SJCRH30 (cell line): Measurements from ENCODE around the gene NFYC. TPM values are rescaled to one million over a fixed set of nuclear protein-coding genes. Genes with fewer than 3 reads are reported as not detected.
A peak's percentile ranks its signal among the peaks of the same experiment; 100 is the strongest.

ENCODE experiments used
- DNase-seq, 2 experiments: peaks; one replicate each; pipeline ENCODE4 v3.0.0-alpha.2; 2015 to 2020
- H3K27ac ChIP-seq: fragments of 250-450 bp; sonication (Bioruptor Pico); 2 replicates; pipeline ENCODE4 v1.5.1; 2020; ENCODE audit warnings: mild to moderate bottlenecking, moderate library complexity
- H3K27me3 ChIP-seq: fragments of 250-450 bp; sonication (Bioruptor Pico); 2 replicates; pipeline ENCODE4 v1.5.1; 2020; ENCODE audit warnings: mild to moderate bottlenecking, moderate library complexity
- H3K36me3 ChIP-seq: fragments of 250-450 bp; sonication (Bioruptor Pico); 2 replicates; pipeline ENCODE4 v1.5.1; 2020; ENCODE audit warnings: mild to moderate bottlenecking, moderate library complexity
- H3K4me1 ChIP-seq: fragments of 250-450 bp; sonication (Bioruptor Pico); 2 replicates; pipeline ENCODE4 v1.5.1; 2020; ENCODE audit warnings: mild to moderate bottlenecking, moderate library complexity
- H3K4me3 ChIP-seq: fragments of 250-450 bp; sonication (Bioruptor Pico); 2 replicates; pipeline ENCODE4 v1.5.1; 2020; ENCODE audit warnings: mild to moderate bottlenecking, moderate library complexity
- H3K9me3 ChIP-seq: fragments of 250-450 bp; sonication (Bioruptor Pico); replicated peaks from 2 replicates; pipeline ENCODE4 v1.5.1; 2020; ENCODE audit warnings: mild to moderate bottlenecking, moderate library complexity
- total RNA-seq: library from RNA; depleted of rRNA; stranded (reverse); fragments of >200 nt; shearing (Covaris generic); gene quantifications from 2 replicates; pipeline ENCODE4 v1.2.3, GENCODE V29; 2014

Gene NFYC
- total RNA-seq, 1 experiment from 2014 or later, result 52.8 TPM

GRCh38 chr1:40780678-40781607, 89.4 kb downstream of the NFYC start:
- H3K4me1 ChIP-seq, result peaks cover 25% of the 10 kb centered on the region
- no peak overlapping the region for H3K4me3 ChIP-seq
- H3K27me3 ChIP-seq, result 0 out of 2 replicates have a peak, but pooled peaks cover 3% of the 10 kb centered on the region
- peaks cover 9% of the 10 kb centered on the region; the same call in 1 of the 2 replicates for H3K9me3 ChIP-seq
- peak overlapping the region; percentile 20; the same call in 1 of the 2 replicates for H3K27ac ChIP-seq
- DNase-seq, result peak; percentile 65 to 72
- no peaks in the 10 kb centered on the region for H3K36me3 ChIP-seq

GRCh38 chr1:40781608-40781971, 90.1 kb downstream of the NFYC start:
- peaks cover 8% of the 10 kb centered on the region; the same call in 1 of the 2 replicates for H3K9me3 ChIP-seq
- H3K27me3 ChIP-seq, result 0 out of 2 replicates have a peak, but pooled peaks cover 3% of the 10 kb centered on the region
- no peaks in the 10 kb centered on the region for H3K36me3 ChIP-seq
- H3K27ac ChIP-seq, result no peak overlapping the region
- H3K4me3 ChIP-seq, result no peak overlapping the region
- H3K4me1 ChIP-seq, result peaks cover 25% of the 10 kb centered on the region
- no peak for DNase-seq

GRCh38 chr1:40782371-40782956, 91.0 kb downstream of the NFYC start:
- Histone ChIP-seq H3K4me3 (peak overlapping the region; percentile 54), H3K36me3 (no peaks in the 10 kb centered on the region), H3K27me3 (peaks cover 7% of the 10 kb centered on the region; the same call in 1 of the 2 replicates), H3K4me1 (peaks cover 25% of the 10 kb centered on the region), H3K27ac (no peak overlapping the region), H3K9me3 (peaks cover under 1% of the 10 kb centered on the region; the same call in 1 of the 2 replicates)
- DNase-seq, result peak; percentile 69 to 78

GRCh38 chr1:40783001-40783905, 91.7 kb downstream of the NFYC start, which contains the start of gene KCNQ4:
Gene KCNQ4, plus strand, starts transcription at chr1:40783787. Its CDS starts 307 bp downstream, at chr1:40784094.
- Histone ChIP-seq H3K9me3 (no peaks in the 10 kb centered on the region), H3K27me3 (peaks cover 10% of the 10 kb centered on the region; the same call in 1 of the 2 replicates), H3K4me1 (peaks cover 25% of the 10 kb centered on the region), H3K36me3 (no peaks in the 10 kb centered on the region), H3K4me3 (peak within 1 kb of the TSS; percentile 54), H3K27ac (no peak within 1 kb of the TSS)
- DNase-seq, result peak; percentile 63 to 66

GRCh38 chr1:40784141-40784770, 92.8 kb downstream of the NFYC start:
- Histone ChIP-seq H3K4me1 (peaks cover 25% of the 10 kb centered on the region), H3K36me3 (no peaks in the 10 kb centered on the region), H3K9me3 (no peaks in the 10 kb centered on the region), H3K4me3 (no peak overlapping the region), H3K27me3 (peaks cover 10% of the 10 kb centered on the region; the same call in 1 of the 2 replicates), H3K27ac (no peak overlapping the region)
- DNase-seq, result no peak

GRCh38 chr1:40784771-40785151, 93.3 kb downstream of the NFYC start:
- Histone ChIP-seq H3K27me3 (peaks cover 15% of the 10 kb centered on the region), H3K36me3 (no peaks in the 10 kb centered on the region), H3K4me3 (no peak overlapping the region), H3K9me3 (no peaks in the 10 kb centered on the region), H3K27ac (no peak overlapping the region), H3K4me1 (peaks cover 25% of the 10 kb centered on the region)
- no peak for DNase-seq

- Histone ChIP-seq H3K36me3 (no peaks in the 10 kb centered on the region), H3K27me3 (peaks cover 20% of the 10 kb centered on the region), H3K9me3 (no peaks in the 10 kb centered on the region), H3K4me1 (peaks cover 24% of the 10 kb centered on the region), H3K27ac (no peak overlapping the region), H3K4me3 (no peak overlapping the region)
- DNase-seq, result no peak
Measured at GRCh38 chr1:40785446-40785845, 93.9 kb downstream of the NFYC start.

GRCh38 chr1:40786171-40786994, 94.9 kb downstream of the NFYC start:
- DNase-seq, result no peak
- peaks cover 26% of the 10 kb centered on the region for H3K27me3 ChIP-seq
- H3K4me3 ChIP-seq, result no peak overlapping the region
- H3K27ac ChIP-seq, result no peak overlapping the region
- no peaks in the 10 kb centered on the region for H3K9me3 ChIP-seq
- peaks cover 15% of the 10 kb centered on the region for H3K4me1 ChIP-seq
- H3K36me3 ChIP-seq, result no peaks in the 10 kb centered on the region

GRCh38 chr1:40786995-40787705, 95.6 kb downstream of the NFYC start:
- Histone ChIP-seq H3K27ac (no peak overlapping the region), H3K4me1 (peaks cover 7% of the 10 kb centered on the region), H3K9me3 (no peaks in the 10 kb centered on the region), H3K27me3 (peaks cover 26% of the 10 kb centered on the region), H3K4me3 (no peak overlapping the region), H3K36me3 (no peaks in the 10 kb centered on the region)
- no peak for DNase-seq

GRCh38 chr1:40787737-40788560, 96.4 kb downstream of the NFYC start:
- Histone ChIP-seq H3K4me3 (no peak overlapping the region), H3K27me3 (peaks cover 26% of the 10 kb centered on the region), H3K4me1 (peaks cover 2% of the 10 kb centered on the region; the same call in 1 of the 2 replicates), H3K36me3 (no peaks in the 10 kb centered on the region), H3K27ac (no peak overlapping the region), H3K9me3 (no peaks in the 10 kb centered on the region)
- no peak for DNase-seq

- H3K36me3 ChIP-seq, result no peaks in the 10 kb centered on the region
- H3K4me3 ChIP-seq, result no peak overlapping the region
- H3K4me1 ChIP-seq, result no peaks in the 10 kb centered on the region
- no peak overlapping the region for H3K27ac ChIP-seq
- no peak for DNase-seq
- peaks cover 27% of the 10 kb centered on the region for H3K27me3 ChIP-seq
- no peaks in the 10 kb centered on the region for H3K9me3 ChIP-seq
Measured at GRCh38 chr1:40788561-40789341, 97.2 kb downstream of the NFYC start.

GRCh38 chr1:40789342-40789598, 97.8 kb downstream of the NFYC start:
- Histone ChIP-seq H3K36me3 (no peaks in the 10 kb centered on the region), H3K27ac (no peak overlapping the region), H3K4me1 (no peaks in the 10 kb centered on the region), H3K27me3 (peaks cover 32% of the 10 kb centered on the region), H3K4me3 (no peak overlapping the region), H3K9me3 (no peaks in the 10 kb centered on the region)
- DNase-seq, result no peak
